NK-92 (cell line): ENCODE measurements around the gene FOXO3.

Experiments
- DNase-seq: peaks from one replicate; lab custom pipeline; 2025; ENCODE audit not compliant: unreplicated experiment; lab: John Stamatoyannopoulos, UW

Gene FOXO3

GRCh38 chr6:108574457-108575141 is 13.9 kb downstream of the FOXO3 start:
- no peak for DNase-seq

GRCh38 chr6:108575905-108576494 is 15.3 kb downstream of the FOXO3 start:
- DNase-seq: no peak

- no peak for DNase-seq
Observed at GRCh38 chr6:108576709-108577108, 16.0 kb downstream of the FOXO3 start.

- DNase-seq: no peak
Observed at GRCh38 chr6:108578166-108578565, 17.4 kb downstream of the FOXO3 start.

- no peak for DNase-seq
Observed at GRCh38 chr6:108578595-108579327, 18.0 kb downstream of the FOXO3 start.

- no peak for DNase-seq
Observed at GRCh38 chr6:108579328-108579721, 18.6 kb downstream of the FOXO3 start.

- DNase-seq: no peak
Observed at GRCh38 chr6:108580646-108581045, 19.9 kb downstream of the FOXO3 start.

- DNase-seq: no peak
Observed at GRCh38 chr6:108581237-108581931, 20.7 kb downstream of the FOXO3 start.

- DNase-seq: no peak
Observed at GRCh38 chr6:108581932-108582475, 21.3 kb downstream of the FOXO3 start.

GRCh38 chr6:108582618-108583017 is 21.9 kb downstream of the FOXO3 start:
- no peak for DNase-seq

- DNase-seq: no peak
Observed at GRCh38 chr6:108584323-108584722, 23.6 kb downstream of the FOXO3 start.

GRCh38 chr6:108585359-108585758 is 24.6 kb downstream of the FOXO3 start:
- DNase-seq: no peak

GRCh38 chr6:108585921-108586536 is 25.3 kb downstream of the FOXO3 start:
- no peak for DNase-seq

- no peak for DNase-seq
Observed at GRCh38 chr6:108587258-108588059, 26.7 kb downstream of the FOXO3 start.

GRCh38 chr6:108588586-108588985 is 27.9 kb downstream of the FOXO3 start:
- no peak for DNase-seq

- no peak for DNase-seq
Observed at GRCh38 chr6:108589244-108589791, 28.6 kb downstream of the FOXO3 start.

- DNase-seq: no peak
Observed at GRCh38 chr6:108591040-108591816, 30.5 kb downstream of the FOXO3 start.

- DNase-seq: no peak
Observed at GRCh38 chr6:108592371-108593337, 31.9 kb downstream of the FOXO3 start.
